Daoy (cell line): Measurements from ENCODE around the gene SGSH. TPM values are rescaled to one million over a fixed set of nuclear protein-coding genes. Genes with fewer than 3 reads are reported as not detected.
"Not testable (repeated sequence)": the region's sequence is repeated elsewhere in the genome, so short reads cannot be mapped to it uniquely, and the experiment has no call there.

Experiments
- DNase-seq: peaks from one replicate; pipeline ENCODE4 v3.0.0-alpha.2; 2015; ENCODE audit warnings: low read depth
- total RNA-seq: library from RNA; depleted of rRNA; stranded (reverse); fragments of >200 nt; shearing (Covaris generic); gene quantifications from 2 replicates; pipeline ENCODE4 v1.2.3, GENCODE V29; 2014

SGSH gene
- total RNA-seq, 1 experiment from 2014 or later = 2.1 TPM

GRCh38 chr17:80210348-80211108 lies 9.6 kb downstream of the SGSH start:
- DNase-seq = no peak

DNA sequence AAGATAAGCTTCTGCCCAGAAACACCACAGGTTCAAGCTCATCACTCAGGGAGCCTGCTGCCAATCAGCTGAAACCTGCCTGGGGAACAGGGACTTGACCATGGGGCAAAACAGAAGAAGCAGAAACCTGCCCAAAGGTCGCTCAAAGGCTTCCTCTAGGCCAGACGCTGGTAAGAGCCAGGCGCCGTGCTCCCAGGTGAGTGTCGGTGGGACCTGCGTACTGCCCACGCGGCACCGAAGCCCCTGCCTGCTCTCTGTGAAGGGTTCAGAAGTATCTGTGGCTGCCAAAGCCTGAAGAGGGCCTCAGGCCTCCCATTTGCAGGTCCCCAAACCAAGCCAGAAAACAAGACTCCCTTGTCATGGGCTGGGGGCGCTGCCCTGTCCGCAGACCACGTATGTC lies 10.4 kb downstream of the SGSH start:
- DNase-seq = no peak

DNA sequence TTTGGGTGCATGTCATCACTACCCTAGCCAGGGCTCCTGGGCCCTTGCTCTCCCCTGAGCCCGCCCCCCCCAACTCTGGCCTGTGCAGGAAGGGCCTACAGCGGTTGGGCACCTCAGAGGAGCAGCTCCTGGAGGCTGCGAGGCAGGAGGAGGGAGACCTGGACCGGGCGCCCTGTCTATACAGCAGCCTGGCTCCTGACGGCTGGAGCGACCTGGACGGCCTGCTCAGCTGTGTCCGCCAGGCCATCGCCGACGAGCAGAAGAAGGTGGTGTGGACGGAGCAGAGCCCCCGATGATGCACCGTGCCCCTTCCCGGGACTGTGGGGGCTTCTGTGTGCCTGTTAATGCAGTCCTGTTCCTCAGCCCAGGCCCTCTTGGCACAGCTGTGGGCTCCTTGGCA lies 12.1 kb downstream of the SGSH start:
- DNase-seq = no peak

DNA sequence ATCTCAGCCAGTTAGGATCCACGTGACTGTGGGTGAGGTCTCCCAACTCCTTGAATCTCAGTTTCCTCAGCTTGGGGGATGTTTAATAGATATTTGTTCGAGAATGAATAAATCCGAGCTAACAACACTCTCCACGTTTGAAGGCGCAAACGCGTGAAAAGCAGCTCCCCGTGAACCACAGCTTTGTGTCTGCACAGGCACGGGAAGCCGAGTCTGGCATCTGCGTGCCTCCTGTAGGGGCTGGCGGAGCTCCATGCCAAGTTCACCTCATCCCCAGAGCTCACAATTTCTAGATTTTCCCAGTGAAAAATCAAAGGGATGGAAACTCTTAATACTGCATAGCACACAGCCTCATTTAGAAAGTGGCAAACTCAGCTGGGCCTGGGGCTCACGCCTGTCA lies 14.3 kb downstream of the SGSH start:
- DNase-seq = no peak

GRCh38 chr17:80204626-80205468 lies 15.3 kb downstream of the SGSH start:
- no peak for DNase-seq

- DNase-seq = no peak
Measured at GRCh38 chr17:80203471-80203963, 16.6 kb downstream of the SGSH start.

DNA sequence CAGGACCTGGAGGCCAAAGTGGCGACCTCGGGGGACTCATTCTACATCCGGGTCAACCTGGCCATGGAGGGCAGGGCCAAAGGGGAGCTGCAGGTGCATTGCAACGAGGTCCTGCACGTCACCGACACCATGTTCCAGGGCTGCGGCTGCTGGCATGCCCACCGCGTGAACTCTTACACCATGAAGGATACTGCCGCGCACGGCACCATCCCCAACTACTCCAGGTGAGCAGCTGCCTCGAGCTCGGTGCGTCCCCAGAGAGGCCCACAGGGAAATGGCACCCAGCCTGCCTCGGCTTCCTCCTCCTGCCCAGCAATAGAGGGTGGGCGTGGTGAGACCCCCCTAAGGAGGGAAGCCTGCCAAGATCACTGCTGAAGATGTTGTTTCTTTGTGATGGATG lies 17.9 kb downstream of the SGSH start:
- no peak for DNase-seq

DNA sequence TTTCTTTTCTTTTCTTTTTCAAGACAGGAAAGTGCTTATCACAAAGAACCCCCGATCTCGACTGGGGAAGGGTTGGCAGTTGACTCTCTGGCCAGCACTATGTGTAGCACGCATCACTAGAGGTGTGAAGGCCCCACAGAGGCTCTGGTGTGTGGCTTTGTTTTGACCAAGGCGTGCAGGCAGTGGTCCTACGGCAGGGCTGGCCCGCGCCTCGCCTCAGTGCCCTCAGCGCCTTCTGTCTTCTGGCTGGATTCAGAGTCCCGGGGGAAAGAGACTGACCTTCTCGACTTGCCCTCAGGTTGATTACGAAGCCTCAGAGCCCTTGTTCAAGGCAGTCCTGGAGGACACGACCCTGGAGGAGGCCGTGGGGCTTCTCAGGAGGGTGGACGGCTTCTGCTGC lies 18.7 kb downstream of the SGSH start:
- no peak for DNase-seq

- not testable (repeated sequence) for DNase-seq
Measured at GRCh38 chr17:80199295-80199694, 20.8 kb downstream of the SGSH start.

- no peak for DNase-seq
Measured at GRCh38 chr17:80198144-80198661, 21.9 kb downstream of the SGSH start.

DNA sequence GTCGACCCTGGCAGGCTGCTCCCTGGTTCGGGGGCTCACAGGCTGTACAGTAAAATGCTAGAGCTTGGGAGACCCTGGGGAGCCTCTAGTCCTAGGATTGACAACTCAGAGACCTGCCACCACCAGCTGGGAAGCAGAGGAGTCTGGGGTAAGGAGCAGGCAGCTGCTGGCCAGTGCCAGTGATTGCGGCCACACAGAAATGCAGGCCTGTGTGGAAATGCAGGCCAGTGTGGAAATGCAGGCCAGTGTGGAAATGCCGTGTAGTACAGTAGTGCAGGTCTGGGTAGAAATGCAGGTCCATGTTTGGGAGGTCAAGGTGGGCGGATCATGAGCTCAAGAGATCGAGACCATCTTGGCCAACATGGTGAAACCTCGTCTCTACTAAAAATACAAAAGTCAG lies 23.5 kb downstream of the SGSH start:
- no peak for DNase-seq

DNA sequence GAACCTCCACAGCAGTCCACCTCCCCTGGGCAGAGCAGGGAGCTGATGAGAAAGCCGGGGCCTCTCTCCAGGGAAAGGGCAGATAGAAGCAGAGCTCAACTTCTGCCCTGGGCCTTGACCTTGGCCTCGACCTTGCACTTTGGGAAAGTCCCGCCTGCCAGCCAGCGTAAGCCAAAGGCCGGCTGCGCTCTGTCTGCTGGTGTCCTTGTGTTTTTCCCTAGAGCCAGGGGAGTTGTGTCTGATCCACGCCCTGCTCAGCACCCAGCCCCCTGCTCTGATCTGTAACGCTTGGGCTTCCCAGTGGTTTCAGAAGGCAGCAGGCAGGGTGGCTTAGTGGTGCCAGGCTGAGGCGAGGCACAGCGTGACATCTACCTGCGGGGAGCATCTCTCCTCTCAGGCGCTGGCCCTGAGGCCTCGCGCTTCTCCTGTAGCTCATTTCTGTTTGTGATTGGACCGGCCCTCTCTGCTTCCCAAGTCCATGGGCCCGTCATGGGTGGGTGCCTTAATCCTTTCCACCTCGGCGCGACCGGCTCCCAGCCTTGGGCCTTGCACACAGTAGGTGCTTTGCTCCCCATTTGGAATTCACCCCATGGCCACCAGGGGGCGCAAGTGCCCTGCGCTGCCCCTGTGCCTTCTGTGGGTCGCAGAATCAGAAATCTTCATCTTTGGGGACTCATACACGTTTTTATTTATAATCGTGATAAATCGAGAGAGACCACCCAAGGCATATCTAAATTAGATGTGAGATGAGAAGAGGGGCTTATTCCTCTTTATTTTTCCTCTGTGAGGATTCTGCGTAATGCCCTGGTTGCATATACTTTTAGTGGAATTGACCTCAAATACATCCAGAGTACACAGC lies 24.2 kb downstream of the SGSH start:
- DNase-seq = peak; percentile 19

DNA sequence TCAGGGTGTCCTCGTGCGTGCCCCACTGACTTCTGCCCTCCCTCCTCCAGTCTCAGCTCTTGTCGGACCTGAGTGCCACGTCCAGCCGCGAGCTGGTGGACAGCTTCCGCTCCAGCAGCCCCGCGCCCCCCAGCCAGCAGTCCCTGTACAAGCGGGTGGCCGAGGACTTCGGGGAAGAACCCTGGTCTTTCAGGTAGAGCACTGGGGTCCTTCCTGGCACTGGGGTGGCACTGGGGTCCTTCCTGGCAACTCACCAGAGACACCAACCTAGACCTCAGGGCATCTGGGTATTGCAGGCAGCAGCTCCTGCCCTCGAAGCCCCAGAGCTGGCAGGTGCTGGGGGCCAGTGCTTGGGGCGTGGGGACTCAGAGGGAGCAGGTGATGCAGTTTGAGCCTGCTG lies 25.0 kb downstream of the SGSH start:
- DNase-seq = no peak

DNA sequence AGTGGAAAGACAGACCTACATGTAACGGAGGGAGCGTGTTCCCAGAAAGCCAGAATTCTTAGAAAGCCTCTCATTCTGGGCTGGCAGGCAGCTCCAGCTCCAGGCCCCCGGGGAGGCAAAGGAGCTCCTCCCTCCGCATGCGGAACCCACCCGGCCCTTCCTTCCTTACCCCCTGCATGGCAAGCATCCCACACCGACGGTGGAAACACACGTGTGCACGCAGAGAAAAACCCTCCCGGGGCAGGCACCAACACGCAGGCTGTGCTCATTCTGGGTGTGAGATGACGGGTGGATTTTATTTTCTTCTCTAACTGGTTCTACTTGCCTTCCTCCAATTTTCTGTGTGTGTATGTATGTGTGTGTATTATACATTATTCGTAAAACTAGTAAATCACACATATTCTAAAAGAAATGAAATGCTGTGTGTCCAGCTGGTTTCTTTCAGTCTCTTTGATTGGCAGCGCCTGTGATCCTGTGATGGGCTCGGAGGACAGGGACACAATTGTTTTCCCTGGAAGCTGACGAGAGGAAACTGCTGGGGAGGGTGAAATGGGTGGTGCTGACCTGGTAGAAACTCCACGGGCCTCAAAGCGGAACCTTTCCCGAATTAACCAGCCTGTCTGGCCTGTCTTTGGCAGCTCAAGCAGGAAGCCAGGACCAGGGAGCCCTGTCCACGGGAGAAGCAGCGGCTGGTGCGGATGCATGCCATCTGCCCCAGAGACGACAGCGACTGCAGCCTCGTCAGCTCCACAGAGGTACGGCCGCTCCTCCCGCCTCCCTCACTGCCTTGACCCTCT lies 28.1 kb downstream of the SGSH start:
- no peak for DNase-seq

DNA sequence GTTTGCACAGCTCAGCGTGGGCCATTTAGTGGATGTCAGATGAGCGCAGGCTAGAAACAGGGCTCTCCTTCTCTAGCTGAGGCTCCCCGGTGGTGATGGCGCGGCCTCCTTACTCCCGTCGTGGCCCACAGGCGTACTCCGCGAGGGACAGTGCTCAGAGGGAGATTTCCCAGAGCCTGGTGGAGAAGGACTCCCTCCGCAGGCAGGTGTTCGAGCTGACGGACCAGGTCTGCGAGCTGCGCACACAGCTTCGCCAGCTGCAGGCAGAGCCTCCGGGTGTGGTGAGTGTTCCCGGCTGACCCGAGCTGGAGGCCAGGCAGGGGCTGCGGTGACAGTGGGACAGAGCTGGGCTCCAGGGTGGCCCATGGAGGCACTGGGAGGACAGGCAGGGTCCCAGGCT lies 28.9 kb downstream of the SGSH start:
- DNase-seq = no peak

GRCh38 chr17:80190716-80191115 lies 29.4 kb downstream of the SGSH start:
- DNase-seq = no peak

GRCh38 chr17:80189611-80190010 lies 30.5 kb downstream of the SGSH start:
- DNase-seq = no peak

GRCh38 chr17:80187515-80187941 lies 32.6 kb downstream of the SGSH start:
- peak; percentile 44 for DNase-seq

DNA sequence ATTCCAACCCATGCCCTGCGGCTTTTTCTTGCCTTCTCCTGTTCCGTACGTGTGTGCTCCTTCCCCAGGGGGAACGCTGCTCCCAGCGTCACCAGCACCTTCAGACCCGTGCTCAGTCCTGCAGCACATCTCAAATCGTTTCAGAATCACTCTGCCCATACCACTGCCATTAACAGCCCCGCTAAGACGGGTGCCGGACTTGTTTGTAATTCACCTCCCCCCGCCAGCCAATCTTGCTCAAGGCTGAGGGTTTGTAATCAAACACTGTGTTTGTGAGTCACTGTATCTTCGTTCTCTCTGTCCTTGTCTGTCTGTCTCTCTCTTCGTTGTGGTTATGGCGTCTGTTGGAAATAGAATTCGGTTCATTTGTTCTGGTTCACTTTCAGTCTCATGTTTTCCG lies 33.0 kb downstream of the SGSH start:
- peak; percentile 27 for DNase-seq

- no peak for DNase-seq
Measured at GRCh38 chr17:80185968-80186367, 34.2 kb downstream of the SGSH start.

- DNase-seq = no peak
Measured at GRCh38 chr17:80184423-80184714, 35.8 kb downstream of the SGSH start.
